HG03097 (cell line): Measurements from ENCODE around the gene DIP2C.
"Not testable (repeated sequence)": the region's sequence is repeated elsewhere in the genome, so short reads cannot be mapped to it uniquely, and the experiment has no call there.

Experiments used
- ATAC-seq: cut with Tn5 transposase; IDR thresholded peaks from one replicate; pipeline ENCODE4 v1.9.1; 2021; ENCODE audit not compliant: unreplicated experiment, low FRiP score

DIP2C gene

GRCh38 chr10:475709-476454 is 213.6 kb downstream of the DIP2C start:
- no peak for ATAC-seq

- no peak for ATAC-seq
Measured at GRCh38 chr10:474946-475345, 214.5 kb downstream of the DIP2C start.

- no peak for ATAC-seq
Measured at GRCh38 chr10:474406-474805, 215.1 kb downstream of the DIP2C start.

GRCh38 chr10:472241-472910 is 217.1 kb downstream of the DIP2C start:
- no peak for ATAC-seq

- no peak for ATAC-seq
Measured at GRCh38 chr10:470339-471003, 219.0 kb downstream of the DIP2C start.

GRCh38 chr10:469947-470338 is 219.5 kb downstream of the DIP2C start:
- no peak for ATAC-seq

GRCh38 chr10:459743-460142 is 229.7 kb downstream of the DIP2C start:
- ATAC-seq = no peak

- ATAC-seq = no peak
Measured at GRCh38 chr10:458421-458851, 231.0 kb downstream of the DIP2C start.

- ATAC-seq = no peak
Measured at GRCh38 chr10:456486-456885, 233.0 kb downstream of the DIP2C start.

GRCh38 chr10:454860-455259 is 234.6 kb downstream of the DIP2C start:
- no peak for ATAC-seq

GRCh38 chr10:453647-454046 is 235.8 kb downstream of the DIP2C start:
- no peak for ATAC-seq

- no peak for ATAC-seq
Measured at GRCh38 chr10:452512-453426, 236.7 kb downstream of the DIP2C start.

- no peak for ATAC-seq
Measured at GRCh38 chr10:451856-452255, 237.6 kb downstream of the DIP2C start.

- ATAC-seq = peak; percentile 86
Measured at GRCh38 chr10:451021-451471, 238.4 kb downstream of the DIP2C start.

- no peak for ATAC-seq
Measured at GRCh38 chr10:450463-450862, 239.0 kb downstream of the DIP2C start.

- not testable (repeated sequence) for ATAC-seq
Measured at GRCh38 chr10:449331-449730, 240.1 kb downstream of the DIP2C start.

- no peak for ATAC-seq
Measured at GRCh38 chr10:443459-443858, 246.0 kb downstream of the DIP2C start.

- ATAC-seq = no peak
Measured at GRCh38 chr10:442209-442608, 247.3 kb downstream of the DIP2C start.

GRCh38 chr10:441659-442058 is 247.8 kb downstream of the DIP2C start:
- ATAC-seq = no peak

GRCh38 chr10:440127-440526 is 249.3 kb downstream of the DIP2C start:
- no peak for ATAC-seq
